ENCODE measurements around the gene MYBPHL.

DNA sequence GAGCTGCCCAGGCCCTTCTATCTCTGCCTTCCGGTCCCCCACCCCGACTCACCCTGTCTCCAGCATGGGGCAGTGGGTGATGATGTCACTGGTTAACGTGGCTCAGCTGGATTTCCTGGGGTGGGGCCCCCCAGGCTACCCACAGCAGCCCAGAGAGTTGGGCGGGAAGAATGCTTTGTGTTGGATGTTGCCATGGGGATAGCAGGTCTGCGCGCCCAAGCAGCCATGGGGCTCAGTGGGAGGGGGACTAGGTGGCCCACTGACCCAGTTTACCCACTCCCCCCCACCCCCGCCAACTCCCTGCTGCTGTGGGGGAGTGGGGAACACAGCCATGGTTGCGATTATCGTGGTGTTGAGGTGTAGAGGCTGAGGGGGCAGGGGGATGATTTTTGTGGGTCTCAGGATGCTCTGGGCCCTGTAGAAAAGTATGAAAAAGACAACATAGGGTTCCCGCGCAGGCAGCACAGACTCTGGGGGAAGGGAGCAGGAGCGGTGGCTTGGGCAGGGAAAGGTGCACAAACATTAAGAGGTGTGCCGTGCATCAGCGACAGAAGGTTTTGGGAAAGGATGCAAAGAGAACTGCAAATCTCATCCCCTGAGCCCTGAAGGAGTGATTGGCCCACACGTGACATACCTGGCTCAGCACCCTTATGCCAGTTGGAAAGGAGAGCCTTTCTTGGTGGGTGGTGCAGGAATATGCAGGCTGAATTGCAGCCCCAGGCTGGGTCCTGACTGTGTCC is 49.0 kb downstream of the MYBPHL start:
- TF ChIP-seq CTCF (IDR thresholded peaks at IDR 0.05): no peak
- TF ChIP-seq ZFX (IDR thresholded peaks at IDR 0.05; ENCODE audit: borderline replicate concordance): no peak

Measured in 22Rv1 (cell line).